ENCODE results near the gene SLC31A2.

The SLC31A2 gene

DNA sequence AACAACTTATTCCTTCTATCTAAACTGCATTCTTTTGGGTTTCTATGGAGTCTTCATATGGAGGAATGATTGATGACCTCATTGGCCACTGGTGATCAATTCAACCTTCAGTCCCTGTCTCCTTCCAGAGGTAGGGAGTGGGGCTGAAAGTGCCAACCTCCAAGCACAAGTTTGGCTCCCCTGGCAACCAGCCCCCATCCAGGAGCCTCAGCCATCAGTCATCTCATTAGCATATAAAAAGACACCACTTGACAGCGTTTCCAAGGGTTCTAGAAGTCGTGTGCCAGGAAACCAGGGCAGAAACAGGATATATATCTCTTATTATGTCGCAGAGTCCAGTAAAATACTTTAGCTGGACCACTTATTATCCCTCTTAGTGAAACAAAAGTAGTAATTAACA is 9.8 kb downstream of the SLC31A2 start:
- no peaks in the 10 kb centered on the region for H3K36me3 ChIP-seq (ENCODE audit: insufficient read depth)
- H3K4me3 ChIP-seq (IDR thresholded peaks at IDR 0.05; ENCODE audit: insufficient read depth, low read depth, low read length), result no peak overlapping the region
- no peaks in the 10 kb centered on the region for H4K20me1 ChIP-seq (ENCODE audit: insufficient read depth)
- H3K27ac ChIP-seq, result no peak overlapping the region
- no peak overlapping the region for H2AFZ ChIP-seq (ENCODE audit: low read depth)
- H3K4me2 ChIP-seq, result no peak overlapping the region
- no peaks in the 10 kb centered on the region for H3K27me3 ChIP-seq (ENCODE audit: insufficient read depth, low read depth)
- H3K9ac ChIP-seq, result no peak overlapping the region
- TF ChIP-seq, protein P1, sequence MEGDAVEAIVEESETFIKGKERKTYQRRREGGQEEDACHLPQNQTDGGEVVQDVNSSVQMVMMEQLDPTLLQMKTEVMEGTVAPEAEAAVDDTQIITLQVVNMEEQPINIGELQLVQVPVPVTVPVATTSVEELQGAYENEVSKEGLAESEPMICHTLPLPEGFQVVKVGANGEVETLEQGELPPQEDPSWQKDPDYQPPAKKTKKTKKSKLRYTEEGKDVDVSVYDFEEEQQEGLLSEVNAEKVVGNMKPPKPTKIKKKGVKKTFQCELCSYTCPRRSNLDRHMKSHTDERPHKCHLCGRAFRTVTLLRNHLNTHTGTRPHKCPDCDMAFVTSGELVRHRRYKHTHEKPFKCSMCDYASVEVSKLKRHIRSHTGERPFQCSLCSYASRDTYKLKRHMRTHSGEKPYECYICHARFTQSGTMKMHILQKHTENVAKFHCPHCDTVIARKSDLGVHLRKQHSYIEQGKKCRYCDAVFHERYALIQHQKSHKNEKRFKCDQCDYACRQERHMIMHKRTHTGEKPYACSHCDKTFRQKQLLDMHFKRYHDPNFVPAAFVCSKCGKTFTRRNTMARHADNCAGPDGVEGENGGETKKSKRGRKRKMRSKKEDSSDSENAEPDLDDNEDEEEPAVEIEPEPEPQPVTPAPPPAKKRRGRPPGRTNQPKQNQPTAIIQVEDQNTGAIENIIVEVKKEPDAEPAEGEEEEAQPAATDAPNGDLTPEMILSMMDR (conservative IDR thresholded peaks at IDR 0.05; ENCODE audit: low read depth, low read length), result no peak
- peaks cover 16% of the 10 kb centered on the region for H3K4me1 ChIP-seq (ENCODE audit: low read depth, poor library complexity, severe bottlenecking)
- H3K79me2 ChIP-seq (ENCODE audit: insufficient read depth, low read depth), result no peaks in the 10 kb centered on the region

DNA sequence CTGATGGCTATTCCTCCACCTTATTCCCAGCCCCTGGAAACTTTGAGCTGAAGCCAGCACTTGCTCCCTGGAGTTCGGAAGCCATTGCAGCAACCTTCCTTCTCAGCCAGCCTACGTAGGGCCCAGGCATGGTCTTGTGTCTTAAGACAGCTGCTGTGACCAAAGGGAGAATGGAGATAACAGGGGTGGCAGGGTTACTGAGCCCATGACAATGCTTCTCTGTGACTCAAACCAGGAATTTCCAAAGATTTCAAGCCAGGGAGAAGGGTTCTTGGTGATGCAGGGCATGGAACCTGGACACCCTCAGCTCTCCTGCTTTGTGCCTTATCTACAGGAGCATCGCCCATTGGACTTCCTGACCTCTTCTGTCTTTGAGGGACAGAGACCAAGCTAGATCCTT is 12.2 kb downstream of the SLC31A2 start:
- Histone ChIP-seq H3K27ac (no peak overlapping the region), H3K4me2 (no peak overlapping the region), H2AFZ (ENCODE audit: low read depth) (no peak overlapping the region), H3K9ac (no peak overlapping the region), H4K20me1 (ENCODE audit: insufficient read depth) (no peaks in the 10 kb centered on the region), H3K4me3 (IDR thresholded peaks at IDR 0.05; ENCODE audit: insufficient read depth, low read depth, low read length) (no peak overlapping the region), H3K4me1 (ENCODE audit: low read depth, poor library complexity, severe bottlenecking) (no peaks in the 10 kb centered on the region), H3K36me3 (ENCODE audit: insufficient read depth) (no peaks in the 10 kb centered on the region), H3K79me2 (ENCODE audit: insufficient read depth, low read depth) (no peaks in the 10 kb centered on the region), H3K27me3 (ENCODE audit: insufficient read depth, low read depth) (no peaks in the 10 kb centered on the region)
- TF ChIP-seq, protein P1 (conservative IDR thresholded peaks at IDR 0.05; ENCODE audit: low read depth, low read length), result no peak

DNA sequence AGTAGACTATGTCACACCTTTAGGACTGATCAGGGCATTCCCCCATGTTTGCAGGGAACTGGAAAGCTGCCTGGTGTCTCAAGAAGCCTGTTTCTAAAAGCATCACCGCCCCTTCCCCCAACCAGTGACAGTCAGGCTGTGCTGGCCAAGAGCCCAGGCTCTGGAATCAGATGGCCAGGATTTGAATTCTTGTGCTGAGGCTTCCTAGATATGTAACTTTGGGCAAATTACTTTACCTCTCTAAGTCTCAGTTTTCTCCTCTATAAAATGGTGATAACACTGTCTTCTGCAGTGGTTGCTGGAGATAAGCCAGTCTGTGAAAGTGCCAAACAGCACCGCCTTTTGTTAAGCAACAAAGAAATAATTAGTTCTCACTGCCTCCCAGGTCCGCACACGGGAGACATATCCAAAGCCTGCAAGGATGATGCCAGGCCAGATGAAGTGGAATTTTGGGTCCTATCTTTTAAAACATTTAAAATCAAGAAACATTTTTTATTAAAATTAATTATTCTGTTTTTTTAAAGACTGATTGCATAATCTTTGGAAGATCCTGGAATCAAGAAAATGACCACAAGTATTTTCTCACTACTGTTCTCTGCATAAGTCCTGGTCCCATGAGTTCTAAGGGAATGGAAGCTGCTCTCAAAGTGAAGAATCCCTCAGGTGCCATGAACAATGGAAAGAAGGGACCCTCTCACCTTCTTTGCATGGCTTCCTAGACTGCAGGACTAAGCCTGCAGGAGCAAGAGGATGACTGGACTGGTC is 13.9 kb downstream of the SLC31A2 start:
- H3K36me3 ChIP-seq (ENCODE audit: insufficient read depth), result peaks cover 4% of the 10 kb centered on the region
- H3K9ac ChIP-seq, result no peak overlapping the region
- no peak overlapping the region for H3K27ac ChIP-seq
- no peak overlapping the region for H2AFZ ChIP-seq (ENCODE audit: low read depth)
- H3K27me3 ChIP-seq (ENCODE audit: insufficient read depth, low read depth), result no peaks in the 10 kb centered on the region
- no peak overlapping the region for H3K4me2 ChIP-seq
- H4K20me1 ChIP-seq (ENCODE audit: insufficient read depth), result no peaks in the 10 kb centered on the region
- H3K4me3 ChIP-seq (IDR thresholded peaks at IDR 0.05; ENCODE audit: insufficient read depth, low read depth, low read length), result no peak overlapping the region
- no peaks in the 10 kb centered on the region for H3K79me2 ChIP-seq (ENCODE audit: insufficient read depth, low read depth)
- no peaks in the 10 kb centered on the region for H3K4me1 ChIP-seq (ENCODE audit: low read depth, poor library complexity, severe bottlenecking)
- TF ChIP-seq, protein P1 (conservative IDR thresholded peaks at IDR 0.05; ENCODE audit: low read depth, low read length), result no peak

DNA sequence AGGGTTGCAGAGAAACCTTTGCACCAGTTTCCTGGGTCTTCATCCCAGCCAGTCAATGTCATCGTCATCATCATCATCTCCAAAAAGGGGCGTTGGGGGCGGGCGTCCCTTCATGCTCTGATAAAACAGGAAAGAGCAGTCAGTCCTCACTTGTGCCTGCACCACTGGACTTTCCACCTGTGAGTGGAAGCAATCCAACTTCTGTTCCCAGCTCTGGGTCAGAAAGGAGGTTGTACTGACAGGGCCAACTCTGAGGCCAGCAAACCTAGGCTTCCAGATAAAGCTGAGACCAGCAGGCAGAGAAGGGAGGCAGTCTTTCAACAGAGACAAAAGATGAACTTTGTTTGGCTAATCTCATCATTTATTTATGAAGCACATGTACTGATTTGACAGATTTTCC is 15.2 kb downstream of the SLC31A2 start:
- H3K79me2 ChIP-seq (ENCODE audit: insufficient read depth, low read depth), result no peaks in the 10 kb centered on the region
- H3K4me2 ChIP-seq, result no peak overlapping the region
- no peak overlapping the region for H3K9ac ChIP-seq
- H3K27me3 ChIP-seq (ENCODE audit: insufficient read depth, low read depth), result no peaks in the 10 kb centered on the region
- no peaks in the 10 kb centered on the region for H4K20me1 ChIP-seq (ENCODE audit: insufficient read depth)
- H3K36me3 ChIP-seq (ENCODE audit: insufficient read depth), result peaks cover 9% of the 10 kb centered on the region
- H2AFZ ChIP-seq (ENCODE audit: low read depth), result no peak overlapping the region
- H3K4me3 ChIP-seq (IDR thresholded peaks at IDR 0.05; ENCODE audit: insufficient read depth, low read depth, low read length), result no peak overlapping the region
- TF ChIP-seq, protein P1 (conservative IDR thresholded peaks at IDR 0.05; ENCODE audit: low read depth, low read length), result no peak
- H3K27ac ChIP-seq, result no peak overlapping the region
- H3K4me1 ChIP-seq (ENCODE audit: low read depth, poor library complexity, severe bottlenecking), result no peaks in the 10 kb centered on the region
